ENCODE data around the gene CPT1A. TPM values are rescaled to one million over a fixed set of nuclear protein-coding genes. Genes with fewer than 3 reads are reported as not detected.

Gene CPT1A
- total RNA-seq, 1 donor from 2014 or later = 102 TPM

GRCh38 chr11:68710409-68710808, 131.3 kb downstream of the CPT1A start:
- DNase-seq (ENCODE audit: low spot score) = no peak

- no peak for DNase-seq (ENCODE audit: low spot score)
Observed at GRCh38 chr11:68709062-68709461, 132.7 kb downstream of the CPT1A start.

- no peak for DNase-seq (ENCODE audit: low spot score)
Observed at GRCh38 chr11:68707527-68707926, 134.2 kb downstream of the CPT1A start.

- DNase-seq (ENCODE audit: low spot score) = no peak
Observed at GRCh38 chr11:68704887-68705286, 136.8 kb downstream of the CPT1A start.

Other genes starting within 250 kb of the CPT1A start
- not detected for gene GAL, start 157.4 kb downstream of the CPT1A start, total RNA-seq
- gene TESMIN, start 90.4 kb downstream of the CPT1A start, total RNA-seq = 4.9 TPM
- 41.4 TPM for gene MRPL21, start 61.9 kb upstream of the CPT1A start, total RNA-seq
- 20.7 TPM for gene IGHMBP2, start 62.0 kb upstream of the CPT1A start, total RNA-seq
- not detected for gene MRGPRD, start 139.1 kb upstream of the CPT1A start, total RNA-seq
- gene MRGPRF, start 171.3 kb upstream of the CPT1A start, total RNA-seq = 43.8 TPM
- 29.1 TPM for gene TPCN2, start 207.0 kb upstream of the CPT1A start, total RNA-seq